ENCODE measurements around the gene EGLN1. TPM values are rescaled to one million over a fixed set of nuclear protein-coding genes. Genes with fewer than 3 reads are reported as not detected.

EGLN1 gene
- total RNA-seq, 1 donor from 2014 or later: 34.4 TPM

DNA sequence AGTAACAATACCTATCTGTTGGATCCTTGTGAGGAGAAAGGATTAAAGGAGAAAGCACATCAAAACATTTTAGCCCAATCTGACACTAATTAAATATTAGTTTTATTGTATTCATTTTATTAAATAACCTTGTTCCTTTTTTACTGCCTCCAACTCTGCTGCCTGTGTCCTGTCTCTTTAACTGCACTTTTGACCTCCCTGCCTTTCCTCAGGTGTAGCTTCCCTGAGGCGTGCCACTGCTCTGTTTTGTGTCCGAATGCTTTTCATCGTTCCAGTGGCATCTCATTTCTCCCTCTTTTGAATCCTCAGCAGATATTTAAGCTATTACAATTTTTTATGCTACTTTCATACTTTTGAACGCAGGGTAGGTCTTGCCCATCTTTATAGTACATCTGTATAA lies 73.6 kb downstream of the EGLN1 start:
- no peaks in the 10 kb centered on the region for H3K4me1 Mint-ChIP-seq
- H3K9me3 Mint-ChIP-seq: no peaks in the 10 kb centered on the region
- H3K4me3 Mint-ChIP-seq: no peak overlapping the region
- no peaks in the 10 kb centered on the region for H3K27me3 Mint-ChIP-seq (ENCODE audit: low read depth)
- TF ChIP-seq, protein P1, sequence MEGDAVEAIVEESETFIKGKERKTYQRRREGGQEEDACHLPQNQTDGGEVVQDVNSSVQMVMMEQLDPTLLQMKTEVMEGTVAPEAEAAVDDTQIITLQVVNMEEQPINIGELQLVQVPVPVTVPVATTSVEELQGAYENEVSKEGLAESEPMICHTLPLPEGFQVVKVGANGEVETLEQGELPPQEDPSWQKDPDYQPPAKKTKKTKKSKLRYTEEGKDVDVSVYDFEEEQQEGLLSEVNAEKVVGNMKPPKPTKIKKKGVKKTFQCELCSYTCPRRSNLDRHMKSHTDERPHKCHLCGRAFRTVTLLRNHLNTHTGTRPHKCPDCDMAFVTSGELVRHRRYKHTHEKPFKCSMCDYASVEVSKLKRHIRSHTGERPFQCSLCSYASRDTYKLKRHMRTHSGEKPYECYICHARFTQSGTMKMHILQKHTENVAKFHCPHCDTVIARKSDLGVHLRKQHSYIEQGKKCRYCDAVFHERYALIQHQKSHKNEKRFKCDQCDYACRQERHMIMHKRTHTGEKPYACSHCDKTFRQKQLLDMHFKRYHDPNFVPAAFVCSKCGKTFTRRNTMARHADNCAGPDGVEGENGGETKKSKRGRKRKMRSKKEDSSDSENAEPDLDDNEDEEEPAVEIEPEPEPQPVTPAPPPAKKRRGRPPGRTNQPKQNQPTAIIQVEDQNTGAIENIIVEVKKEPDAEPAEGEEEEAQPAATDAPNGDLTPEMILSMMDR (IDR thresholded peaks at IDR 0.05; ENCODE audit: unreplicated experiment): no peak
- no peak for DNase-seq (ENCODE audit: low spot score in 2 of 2, unreplicated experiment in 2 of 2)
- H3K36me3 Mint-ChIP-seq: peaks cover 26% of the 10 kb centered on the region
- H3K27ac Mint-ChIP-seq: no peak overlapping the region

DNA sequence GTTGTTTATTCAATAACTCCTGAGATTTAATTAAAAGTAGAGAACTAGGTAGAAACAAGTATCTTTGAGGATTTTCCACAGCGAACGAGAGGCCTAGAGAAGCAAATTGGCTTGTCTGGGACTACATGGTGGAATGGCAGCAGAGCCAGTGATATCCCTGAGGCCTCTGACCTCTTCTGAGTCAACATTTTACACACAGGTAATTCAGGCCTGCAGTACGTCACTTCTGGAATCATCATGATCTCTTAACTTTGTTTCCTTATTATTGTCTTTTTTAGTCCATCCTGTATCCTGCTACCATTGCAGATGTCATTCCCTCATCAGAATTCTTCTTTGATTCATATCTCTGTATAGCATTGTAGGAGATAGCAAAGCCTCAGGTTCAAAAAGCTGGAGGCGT lies 74.1 kb downstream of the EGLN1 start:
- TF ChIP-seq, protein P1 (IDR thresholded peaks at IDR 0.05; ENCODE audit: unreplicated experiment): no peak
- no peak overlapping the region for H3K4me3 Mint-ChIP-seq
- DNase-seq (ENCODE audit: low spot score in 2 of 2, unreplicated experiment in 2 of 2): no peak
- no peak overlapping the region for H3K27ac Mint-ChIP-seq
- H3K9me3 Mint-ChIP-seq: no peaks in the 10 kb centered on the region
- peaks cover 24% of the 10 kb centered on the region for H3K36me3 Mint-ChIP-seq
- H3K27me3 Mint-ChIP-seq (ENCODE audit: low read depth): no peaks in the 10 kb centered on the region
- no peaks in the 10 kb centered on the region for H3K4me1 Mint-ChIP-seq

- Mint-ChIP-seq H3K27ac (no peak overlapping the region), H3K4me1 (peaks cover 36% of the 10 kb centered on the region), H3K4me3 (no peak overlapping the region)
Measured at GRCh38 chr1:231340328-231341013, 81.6 kb downstream of the EGLN1 start.

DNA sequence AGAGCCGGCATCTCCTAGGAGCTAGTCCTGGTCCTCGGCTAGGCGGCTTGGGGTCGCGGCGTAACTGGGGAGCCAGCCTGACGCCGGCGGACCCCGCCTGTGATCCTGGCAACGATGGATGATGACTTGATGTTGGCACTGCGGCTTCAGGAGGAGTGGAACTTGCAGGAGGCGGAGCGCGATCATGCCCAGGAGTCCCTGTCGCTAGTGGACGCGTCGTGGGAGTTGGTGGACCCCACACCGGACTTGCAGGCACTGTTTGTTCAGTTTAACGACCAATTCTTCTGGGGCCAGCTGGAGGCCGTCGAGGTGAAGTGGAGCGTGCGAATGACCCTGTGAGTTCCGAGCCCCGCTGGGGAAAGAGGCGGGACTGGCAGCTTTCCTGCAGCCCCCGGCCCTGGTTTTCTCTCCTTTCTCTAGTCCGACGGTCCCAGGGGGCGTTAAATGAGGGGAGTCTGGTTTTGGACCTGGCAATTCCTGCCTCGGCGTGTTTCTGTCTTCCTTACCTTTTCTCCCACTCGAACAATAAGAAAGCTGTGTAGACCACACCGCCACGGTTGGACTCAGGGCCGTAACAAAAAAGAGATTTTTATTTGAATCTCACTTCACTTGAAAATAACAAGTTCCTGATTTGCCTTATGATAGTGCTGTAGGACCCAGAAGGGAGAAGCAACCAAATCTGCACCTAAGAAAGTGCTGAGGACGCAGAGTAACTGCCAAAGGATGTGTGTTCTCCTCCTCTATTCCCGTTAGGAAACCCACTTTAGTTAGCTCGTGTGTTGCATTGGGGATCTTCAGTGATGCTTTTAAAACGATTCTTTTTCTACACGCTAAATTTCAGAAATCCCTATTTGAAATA lies 83.6 kb downstream of the EGLN1 start, which contains the start of gene SPRTN:
SPRTN (plus strand) TSS at position 24 of the 859 bp plus-strand sequence; CDS start at position 115, 91 bp downstream.
- peak within 1 kb of the TSS; percentile 99 for H3K27ac Mint-ChIP-seq
- DNase-seq (ENCODE audit: low spot score in 2 of 2, unreplicated experiment in 2 of 2): no peak
- H3K27me3 Mint-ChIP-seq (ENCODE audit: low read depth): peaks cover 1% of the 10 kb centered on the region
- TF ChIP-seq, protein P1 (IDR thresholded peaks at IDR 0.05; ENCODE audit: unreplicated experiment): no peak
- H3K4me1 Mint-ChIP-seq: peaks cover 54% of the 10 kb centered on the region
- H3K9me3 Mint-ChIP-seq: no peaks in the 10 kb centered on the region
- peaks cover 8% of the 10 kb centered on the region for H3K36me3 Mint-ChIP-seq
- H3K4me3 Mint-ChIP-seq: peak within 1 kb of the TSS; percentile 98

More at GRCh38 chr1:231340328-231341013, 81.6 kb downstream of the EGLN1 start:
- Mint-ChIP-seq H3K36me3 (peaks cover 10% of the 10 kb centered on the region), H3K9me3 (no peaks in the 10 kb centered on the region), H3K27me3 (ENCODE audit: low read depth) (peaks cover 1% of the 10 kb centered on the region)
- DNase-seq (ENCODE audit: low spot score in 2 of 2, unreplicated experiment in 2 of 2): no peak
- TF ChIP-seq, protein P1 (IDR thresholded peaks at IDR 0.05; ENCODE audit: unreplicated experiment): no peak

DNA sequence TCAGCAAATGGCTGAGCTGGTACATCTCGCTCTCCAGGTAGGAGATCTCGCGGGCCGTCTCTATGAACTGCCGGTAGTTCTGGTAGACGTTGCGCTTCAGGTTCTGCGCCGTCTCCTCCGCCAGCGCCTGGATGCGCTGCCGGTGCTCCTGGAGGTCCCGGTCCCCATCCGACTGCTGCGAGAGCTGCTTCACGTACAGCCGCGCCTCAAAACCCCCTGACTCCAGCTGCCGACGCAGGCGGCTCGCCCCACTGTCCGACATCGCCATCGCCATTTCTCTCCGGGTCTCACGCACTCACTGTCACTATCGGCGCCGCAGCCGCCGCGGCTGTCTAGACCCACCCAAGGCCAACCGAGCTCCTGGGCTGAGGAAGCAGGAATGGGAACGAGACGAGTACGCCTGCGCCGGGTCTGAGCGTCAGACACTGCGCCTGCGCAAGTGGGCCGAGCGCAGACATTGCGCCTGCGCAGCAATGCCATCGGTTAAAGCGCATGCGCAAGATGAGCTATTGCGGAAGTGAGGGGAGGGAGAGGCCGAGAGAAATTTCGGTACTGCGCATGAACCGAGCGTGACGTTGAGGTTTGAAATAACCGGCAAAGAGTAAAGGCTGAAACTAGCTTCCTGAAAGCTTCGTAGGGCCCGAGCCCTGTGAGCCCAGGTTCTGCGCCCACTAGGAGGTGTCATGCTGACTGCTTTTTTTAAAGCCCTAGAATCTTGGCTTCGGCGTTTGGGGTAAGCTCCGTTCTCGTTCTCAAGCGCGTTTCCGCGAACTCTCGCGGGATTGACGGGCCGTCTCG lies 84.4 kb downstream of the EGLN1 start, which contains the start of gene EXOC8:
EXOC8 (minus strand) TSS at position 381 of the 798 bp plus-strand sequence; CDS start at position 274, 107 bp downstream.
- TF ChIP-seq, protein P1 (IDR thresholded peaks at IDR 0.05; ENCODE audit: unreplicated experiment): no peak
- Mint-ChIP-seq H3K4me1 (peaks cover 59% of the 10 kb centered on the region), H3K4me3 (peak within 1 kb of the TSS; percentile 98), H3K27me3 (ENCODE audit: low read depth) (peaks cover 1% of the 10 kb centered on the region), H3K27ac (peak within 1 kb of the TSS; percentile 99), H3K36me3 (peaks cover 8% of the 10 kb centered on the region), H3K9me3 (no peaks in the 10 kb centered on the region)
- DNase-seq (ENCODE audit: low spot score in 2 of 2, unreplicated experiment in 2 of 2): peak; percentile 93 to 100
